ENCODE data around the gene CRIP2. TPM values are rescaled to one million over a fixed set of nuclear protein-coding genes. Genes with fewer than 3 reads are reported as not detected.

Gene CRIP2
- total and polyA plus RNA-seq, 2 of the 4 experiments (the other 2 are of a cell fraction): 18.1 to 123 TPM

DNA sequence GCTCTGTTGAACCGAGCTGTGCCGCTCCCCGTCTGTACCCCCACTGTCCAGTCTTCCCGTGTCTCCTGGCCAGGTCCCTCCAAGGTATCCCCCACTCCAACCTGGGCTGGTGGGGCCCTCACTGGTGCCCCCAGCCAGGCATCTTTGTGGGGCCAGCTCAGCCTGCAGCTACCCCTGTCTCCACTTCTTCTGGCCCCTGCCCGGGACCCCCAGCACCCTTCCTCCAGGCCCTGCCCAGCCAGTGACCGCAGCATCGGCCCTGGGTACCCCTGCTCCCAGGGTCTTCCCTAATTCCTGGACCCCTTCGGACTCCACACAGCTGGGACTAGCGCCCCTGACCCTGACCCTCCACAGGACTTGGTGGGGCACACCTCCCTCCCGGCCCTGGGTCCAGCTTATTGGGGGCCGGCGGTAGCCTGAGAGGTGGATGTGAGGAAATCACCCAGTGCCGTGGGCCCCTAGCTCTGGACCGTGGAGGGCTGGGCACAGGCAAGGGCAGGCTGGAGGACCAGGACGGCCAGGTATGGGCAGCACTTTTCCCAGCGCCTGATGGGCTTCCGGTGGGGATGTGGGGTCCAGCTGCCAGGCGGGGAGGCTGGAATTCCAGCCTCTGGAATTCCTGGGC is 8.0 kb downstream of the CRIP2 start:
- no peaks in the 10 kb centered on the region for H3K9me3 ChIP-seq (ENCODE audit: control insufficient read depth, insufficient read depth, low read length)
- H3K23ac ChIP-seq (ENCODE audit: low read depth, low read length): no peak overlapping the region
- H2BK5ac ChIP-seq (ENCODE audit: low read depth, low read length, poor library complexity, severe bottlenecking): no peak overlapping the region
- CTCF ChIA-PET: interaction anchor here (2.2 kb wide), 1 partner anchor 7 kb away, joined by 32 read pairs; no protein-coding TSS in a partner anchor
- no peaks in the 10 kb centered on the region; the same call in 1 of the 2 replicates for H4K20me1 ChIP-seq (ENCODE audit: insufficient read depth, low read length)
- no peak overlapping the region for H3K56ac ChIP-seq (ENCODE audit: extremely low read depth, insufficient read depth, low read length)
- H3K9me1 ChIP-seq (ENCODE audit: insufficient read depth, low read length): peaks cover 6% of the 10 kb centered on the region
- TF ChIP-seq MAZ (IDR thresholded peaks at IDR 0.05; ENCODE audit: borderline replicate concordance, low read depth, low read length) (no peak), BHLHE40 (IDR thresholded peaks at IDR 0.05; ENCODE audit: low read depth, low read length) (no peak), RFX5 (IDR thresholded peaks at IDR 0.05; ENCODE audit: low read depth, low read length) (no peak), MXI1 (IDR thresholded peaks at IDR 0.05; ENCODE audit: borderline replicate concordance, low read depth, low read length) (no peak), RAD21 (IDR thresholded peaks at IDR 0.05; ENCODE audit: low read length) (no peak), USF2 (IDR thresholded peaks at IDR 0.05; ENCODE audit: low read depth, low read length) (no peak)
- TF ChIP-seq, protein P1, sequence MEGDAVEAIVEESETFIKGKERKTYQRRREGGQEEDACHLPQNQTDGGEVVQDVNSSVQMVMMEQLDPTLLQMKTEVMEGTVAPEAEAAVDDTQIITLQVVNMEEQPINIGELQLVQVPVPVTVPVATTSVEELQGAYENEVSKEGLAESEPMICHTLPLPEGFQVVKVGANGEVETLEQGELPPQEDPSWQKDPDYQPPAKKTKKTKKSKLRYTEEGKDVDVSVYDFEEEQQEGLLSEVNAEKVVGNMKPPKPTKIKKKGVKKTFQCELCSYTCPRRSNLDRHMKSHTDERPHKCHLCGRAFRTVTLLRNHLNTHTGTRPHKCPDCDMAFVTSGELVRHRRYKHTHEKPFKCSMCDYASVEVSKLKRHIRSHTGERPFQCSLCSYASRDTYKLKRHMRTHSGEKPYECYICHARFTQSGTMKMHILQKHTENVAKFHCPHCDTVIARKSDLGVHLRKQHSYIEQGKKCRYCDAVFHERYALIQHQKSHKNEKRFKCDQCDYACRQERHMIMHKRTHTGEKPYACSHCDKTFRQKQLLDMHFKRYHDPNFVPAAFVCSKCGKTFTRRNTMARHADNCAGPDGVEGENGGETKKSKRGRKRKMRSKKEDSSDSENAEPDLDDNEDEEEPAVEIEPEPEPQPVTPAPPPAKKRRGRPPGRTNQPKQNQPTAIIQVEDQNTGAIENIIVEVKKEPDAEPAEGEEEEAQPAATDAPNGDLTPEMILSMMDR (conservative IDR thresholded peaks at IDR 0.05; ENCODE audit: low read depth, low read length): no peak
- H3K9ac ChIP-seq (ENCODE audit: low read depth, low read length): no peak overlapping the region
- H2AFZ ChIP-seq (replicated peaks; ENCODE audit: low read length, poor library complexity): no peak overlapping the region
- no peak for DNase-seq
- H4K5ac ChIP-seq (ENCODE audit: low read depth, low read length): no peak overlapping the region
- peaks cover 23% of the 10 kb centered on the region; the same call in 1 of the 2 replicates for H3K27me3 ChIP-seq (ENCODE audit: control insufficient read depth, insufficient read depth, low read length)
- no peak overlapping the region; the same call in 2 of the 3 replicates for H2BK15ac ChIP-seq (ENCODE audit: low read depth, low read length)
- H3K4ac ChIP-seq (ENCODE audit: low read depth, low read length): no peak overlapping the region; the same call in 1 of the 2 replicates
- H2BK120ac ChIP-seq (ENCODE audit: low read depth, low read length): no peak overlapping the region
- H3K18ac ChIP-seq (ENCODE audit: low read depth, low read length): no peak overlapping the region
- no peak overlapping the region for H2BK20ac ChIP-seq (ENCODE audit: low read depth, low read length)
- H4K8ac ChIP-seq (ENCODE audit: low read depth in 2 of 2, low read length in 2 of 2): no peak overlapping the region; a peak in 1 of 4 replicates
- WGBS, 2 experiments (ENCODE audit: extremely low coverage in 2 of 2, insufficient read length in 1 of 2): 75% methylated on average over 8 of the region's 18 CpGs; no CpG with 5 or more reads in 1 of the 2 experiments
- POLR2A ChIA-PET (ENCODE audit: unreplicated experiment): no interaction called here
- H3K36me3 ChIP-seq (ENCODE audit: control insufficient read depth, insufficient read depth, low read length): no peaks in the 10 kb centered on the region
- H2AK5ac ChIP-seq (ENCODE audit: low read depth, low read length): no peak overlapping the region
- in situ Hi-C loops (cut with MboI; ENCODE audit: low sequenced_read_pairs): no loop called here
- intact Hi-C loops (cut with micrococcal nuclease): loop anchor here (1.0 kb wide), 1 partner anchor 8 kb away; no protein-coding TSS in a partner anchor
- no peak overlapping the region for H3K27ac ChIP-seq (ENCODE audit: insufficient read depth, low read length)
- dilution Hi-C loops (cut with HindIII; ENCODE audit: low sequenced_read_pairs, unreplicated experiment): no loop called here
- no peak for ATAC-seq (ENCODE audit: low read depth)
- H3K79me1 ChIP-seq (ENCODE audit: low read depth in 1 of 2, low read length in 2 of 2): no peaks in the 10 kb centered on the region; a peak in 1 of 4 replicates
- no peak overlapping the region for H3K14ac ChIP-seq (replicated peaks; ENCODE audit: low read depth, low read length)
- no peak overlapping the region for H2AK9ac ChIP-seq (replicated peaks; ENCODE audit: low read depth, low read length, poor library complexity)
- no peak overlapping the region for H3K4me2 ChIP-seq (ENCODE audit: low read depth, low read length)
- H3K4me1 ChIP-seq (ENCODE audit: control insufficient read depth, insufficient read depth, low read length): peaks cover 15% of the 10 kb centered on the region
- H4K91ac ChIP-seq (ENCODE audit: insufficient read depth, low read depth, low read length): no peak overlapping the region
- H3K4me3 ChIP-seq (ENCODE audit: insufficient read depth, low read depth, low read length): no peak overlapping the region
- BruUV-seq (replicated peaks): no TSS peak
